HEK293 (cell line): ENCODE measurements around the gene SECTM1.
A peak's percentile ranks its signal among the peaks of the same experiment; 100 is the strongest.

Experiments
- CTCF ChIA-PET: fragments of 350-600 bp; formaldehyde crosslinking; extraction: SDS; loops from one replicate; lab custom pipeline; 2021; ENCODE audit warnings: antibody characterized with exemption; lab: Yijun Ruan, JAX
- POLR2A ChIA-PET: fragments of 300-600 bp; formaldehyde crosslinking; extraction: SDS; loops from one replicate; lab custom pipeline; 2020; ENCODE audit warnings: antibody characterized with exemption, inconsistent platforms; lab: Yijun Ruan, JAX
- H3K27ac ChIP-seq: fragments of 200-500 bp; sonication (Bioruptor generic); 2 replicates; pipeline ENCODE4 v1.5.1; 2014; ENCODE audit warnings: low read depth, low read length, control low read depth, inconsistent platforms; ENCODE audit errors: extremely low read depth
- H3K36me3 ChIP-seq, 2 experiments: fragments of 200-500 bp in 1 of 2; sonication (Bioruptor generic) in 1 of 2; 1 replicate in 1 of 2; 2 replicates in 1 of 2; pipeline ENCODE4 v1.5.1; 2014 to 2017; ENCODE audit warnings: inconsistent platforms in 2 of 2, low read length in 2 of 2; ENCODE audit not compliant: control insufficient read depth in 2 of 2, insufficient read depth in 1 of 2
- H3K4me1 ChIP-seq: fragments of 200-500 bp; sonication (Bioruptor generic); 2 replicates; pipeline ENCODE4 v1.5.1; 2014; ENCODE audit warnings: mild to moderate bottlenecking, low read length, inconsistent platforms; ENCODE audit not compliant: control insufficient read depth, insufficient read depth
- H3K4me3 ChIP-seq: 2 replicates; pipeline ENCODE4 v1.5.1; 2011; ENCODE audit warnings: low read depth, mild to moderate bottlenecking, control low read depth, low read length, moderate library complexity
- H3K9me3 ChIP-seq: fragments of 200-500 bp; sonication (Bioruptor generic); 2 replicates; pipeline ENCODE4 v1.5.1; 2014; ENCODE audit warnings: low read depth, low read length, inconsistent platforms; ENCODE audit not compliant: control insufficient read depth, insufficient read depth
- CTCF ChIP-seq: fragments of 450-650 bp; formaldehyde crosslinking; IDR thresholded peaks from 2 replicates; pipeline ENCODE4 v1.5.1; 2016; ENCODE audit warnings: missing biosample characterization, missing genetic modification characterization
- IKZF3 ChIP-seq: fragments of 450-650 bp; IDR thresholded peaks from 2 replicates; pipeline ENCODE4 v1.5.0; 2018; ENCODE audit warnings: missing biosample characterization, mild to moderate bottlenecking, missing genetic modification characterization, moderate library complexity
- KLF10 ChIP-seq: fragments of 450-650 bp; IDR thresholded peaks from 2 replicates; pipeline ENCODE4 v1.5.1; 2018; ENCODE audit warnings: missing biosample characterization, mild to moderate bottlenecking, missing genetic modification characterization
- KLF16 ChIP-seq: fragments of 450-650 bp; formaldehyde crosslinking; IDR thresholded peaks from 2 replicates; pipeline ENCODE4 v1.5.1; 2017; ENCODE audit warnings: missing biosample characterization, missing genetic modification characterization
- MEIS1 ChIP-seq: sonication (generic); formaldehyde crosslinking; IDR thresholded peaks from 2 replicates; pipeline ENCODE4 v1.8.1; 2022; ENCODE audit warnings: missing genetic modification reagents, mild to moderate bottlenecking, borderline replicate concordance
- OSR2 ChIP-seq: fragments of 450-650 bp; formaldehyde crosslinking; IDR thresholded peaks from 2 replicates; pipeline ENCODE4 v1.5.1; 2016; ENCODE audit warnings: missing biosample characterization, missing genetic modification characterization
- SCRT2 ChIP-seq: fragments of 450-650 bp; formaldehyde crosslinking; IDR thresholded peaks from 2 replicates; pipeline ENCODE4 v1.5.1; 2016; ENCODE audit warnings: missing biosample characterization, missing genetic modification characterization
- TCF7L2 ChIP-seq: IDR thresholded peaks from 2 replicates; pipeline ENCODE4 v1.6.1; 2011; ENCODE audit warnings: low read depth, mild to moderate bottlenecking, inconsistent platforms, low read length, moderate library complexity, borderline replicate concordance
- TRIM28 ChIP-seq: IDR thresholded peaks from 2 replicates; pipeline ENCODE4 v1.6.1; 2011; ENCODE audit warnings: low read length, control low read depth, borderline replicate concordance
- ZBTB49 ChIP-seq: fragments of 450-650 bp; formaldehyde crosslinking; IDR thresholded peaks from 2 replicates; pipeline ENCODE4 v1.5.1; 2016; ENCODE audit warnings: missing biosample characterization, missing genetic modification characterization, low read depth
- ZEB2 ChIP-seq: fragments of 450-650 bp; formaldehyde crosslinking; IDR thresholded peaks from 2 replicates; pipeline ENCODE4 v1.5.1; 2016; ENCODE audit warnings: missing biosample characterization, missing genetic modification characterization
- ZFHX2 ChIP-seq: fragments of 450-650 bp; formaldehyde crosslinking; conservative IDR thresholded peaks from 2 replicates; pipeline ENCODE4 v1.5.1; 2016; ENCODE audit warnings: missing biosample characterization, missing genetic modification characterization
- ZFP69B ChIP-seq: fragments of 450-650 bp; formaldehyde crosslinking; IDR thresholded peaks from 2 replicates; pipeline ENCODE4 v1.5.1; 2016; ENCODE audit warnings: missing biosample characterization, missing genetic modification characterization
- ZNF184 ChIP-seq: fragments of 450-650 bp; IDR thresholded peaks from 2 replicates; pipeline ENCODE4 v1.5.1; 2018; ENCODE audit warnings: missing biosample characterization, mild to moderate bottlenecking, missing genetic modification characterization
- ZNF221 ChIP-seq: fragments of 450-650 bp; formaldehyde crosslinking; IDR thresholded peaks from 2 replicates; pipeline ENCODE4 v1.5.1; 2017; ENCODE audit warnings: missing biosample characterization, missing genetic modification characterization, borderline replicate concordance
- ZNF223 ChIP-seq: fragments of 450-650 bp; formaldehyde crosslinking; IDR thresholded peaks from 2 replicates; pipeline ENCODE4 v1.5.1; 2016; ENCODE audit warnings: missing biosample characterization, missing genetic modification characterization
- ZNF239 ChIP-seq: fragments of 450-650 bp; formaldehyde crosslinking; IDR thresholded peaks from 2 replicates; pipeline ENCODE4 v1.5.1; 2016; ENCODE audit warnings: missing biosample characterization, missing genetic modification characterization
- ZNF311 ChIP-seq: fragments of 450-650 bp; formaldehyde crosslinking; IDR thresholded peaks from 2 replicates; pipeline ENCODE4 v1.5.1; 2017; ENCODE audit warnings: missing biosample characterization, missing genetic modification characterization, borderline replicate concordance
- ZNF341 ChIP-seq: fragments of 450-650 bp; formaldehyde crosslinking; IDR thresholded peaks from 2 replicates; pipeline ENCODE4; 2016; ENCODE audit warnings: low read depth, missing biosample characterization, missing genetic modification characterization
- ZNF362 ChIP-seq: fragments of 450-650 bp; formaldehyde crosslinking; IDR thresholded peaks from 2 replicates; pipeline ENCODE4 v1.5.1; 2016; ENCODE audit warnings: missing biosample characterization, missing genetic modification characterization
- ZNF366 ChIP-seq: fragments of 450-650 bp; formaldehyde crosslinking; conservative IDR thresholded peaks from 2 replicates; pipeline ENCODE4 v1.5.1; 2016; ENCODE audit warnings: missing biosample characterization, missing genetic modification characterization
- ZNF510 ChIP-seq: fragments of 450-650 bp; formaldehyde crosslinking; IDR thresholded peaks from 2 replicates; pipeline ENCODE4 v1.5.1; 2018; ENCODE audit warnings: mild to moderate bottlenecking, missing genetic modification characterization, missing biosample characterization; ENCODE audit not compliant: insufficient replicate concordance
- ZNF571 ChIP-seq: fragments of 450-650 bp; formaldehyde crosslinking; IDR thresholded peaks from 2 replicates; pipeline ENCODE4 v1.5.0; 2017; ENCODE audit warnings: missing biosample characterization, missing genetic modification characterization
- ZNF585B ChIP-seq: fragments of 450-650 bp; formaldehyde crosslinking; IDR thresholded peaks from 2 replicates; pipeline ENCODE4 v1.5.1; 2016; ENCODE audit warnings: missing biosample characterization, missing genetic modification characterization
- ZNF629 ChIP-seq: fragments of 450-650 bp; formaldehyde crosslinking; IDR thresholded peaks from 2 replicates; pipeline ENCODE4 v1.5.1; 2017; ENCODE audit warnings: missing biosample characterization, missing genetic modification characterization
- ZNF645 ChIP-seq: fragments of 450-650 bp; formaldehyde crosslinking; IDR thresholded peaks from 2 replicates; pipeline ENCODE4; 2016; ENCODE audit warnings: missing biosample characterization, missing genetic modification characterization
- ZNF660 ChIP-seq: fragments of 450-650 bp; IDR thresholded peaks from 2 replicates; pipeline ENCODE4 v1.5.1; 2018; ENCODE audit warnings: missing biosample characterization, mild to moderate bottlenecking, missing genetic modification characterization
- ZNF664 ChIP-seq: fragments of 450-650 bp; formaldehyde crosslinking; IDR thresholded peaks from 2 replicates; pipeline ENCODE4 v1.5.1; 2016; ENCODE audit warnings: missing biosample characterization, missing genetic modification characterization
- ZNF670 ChIP-seq: fragments of 450-650 bp; formaldehyde crosslinking; IDR thresholded peaks from 2 replicates; pipeline ENCODE4 v1.5.1; 2016; ENCODE audit warnings: missing biosample characterization, missing genetic modification characterization, low read depth
- ZNF677 ChIP-seq: fragments of 450-650 bp; IDR thresholded peaks from 2 replicates; pipeline ENCODE4 v1.5.0; 2018; ENCODE audit warnings: missing biosample characterization, mild to moderate bottlenecking, missing genetic modification characterization, moderate library complexity
- ZNF76 ChIP-seq: fragments of 450-650 bp; formaldehyde crosslinking; IDR thresholded peaks from 2 replicates; pipeline ENCODE4; 2016; ENCODE audit warnings: low read depth, missing biosample characterization, missing genetic modification characterization, borderline replicate concordance
- ZNF791 ChIP-seq: fragments of 450-650 bp; formaldehyde crosslinking; IDR thresholded peaks from 2 replicates; pipeline ENCODE4 v1.5.1; 2016; ENCODE audit warnings: missing biosample characterization, missing genetic modification characterization

Gene SECTM1

GRCh38 chr17:82350182-82351030 is 16.8 kb upstream of the SECTM1 start:
- ChIA-PET CTCF (interaction anchor here (0.5 to 3.2 kb wide), 34 partner anchors 8 to 746 kb away, joined by 3 to 15 read pairs (median 3); partner anchors contain the start of gene HEXD), POLR2A (interaction anchor here (0.6 kb wide), 1 partner anchor 20 kb away, joined by 3 read pairs; no protein-coding TSS in a partner anchor)
- Histone ChIP-seq H3K36me3 (no peaks in the 10 kb centered on the region), H3K27ac (no peak overlapping the region), H3K9me3 (no peaks in the 10 kb centered on the region), H3K4me3 (no peak overlapping the region), H3K4me1 (no peaks in the 10 kb centered on the region)
- TF ChIP-seq CTCF (tag by site-specific recombination) (peak; percentile 11; the same call in 1 of the 2 replicates), ZNF341 (tag by site-specific recombination) (peak; percentile 41), ZNF76 (no peak)

GRCh38 chr17:82349287-82349701 is 15.7 kb upstream of the SECTM1 start:
- POLR2A ChIA-PET: no interaction called here
- CTCF ChIA-PET: interaction anchor here (0.6 to 2.4 kb wide), 13 partner anchors 9 to 431 kb away, joined by 3 to 10 read pairs (median 4); no protein-coding TSS in a partner anchor
- no peaks in the 10 kb centered on the region for H3K4me1 ChIP-seq

GRCh38 chr17:82348866-82349265 is 15.3 kb upstream of the SECTM1 start:
- no peak overlapping the region for H3K4me3 ChIP-seq
- no peak for TF ChIP-seq ZFHX2 (tag by site-specific recombination)
- no peak for TF ChIP-seq ZNF184 (tag by site-specific recombination)
- TF ChIP-seq ZNF629: no peak
- TF ChIP-seq KLF16 (tag by site-specific recombination): no peak
- TF ChIP-seq ZNF670: no peak
- no peak for TF ChIP-seq ZNF221 (tag by site-specific recombination)
- TF ChIP-seq TRIM28: no peak
- TF ChIP-seq ZNF791: no peak
- TF ChIP-seq ZNF366 (tag by site-specific recombination): no peak
- no peak for TF ChIP-seq OSR2
- TF ChIP-seq ZBTB49: no peak
- TF ChIP-seq SCRT2 (tag by site-specific recombination): no peak
- no peaks in the 10 kb centered on the region for H3K4me1 ChIP-seq
- CTCF ChIA-PET: interaction anchor here (1.3 kb wide), 1 partner anchor 112 kb away, joined by 3 read pairs; no protein-coding TSS in a partner anchor
- POLR2A ChIA-PET: no interaction called here
- no peaks in the 10 kb centered on the region for H3K36me3 ChIP-seq
- H3K27ac ChIP-seq: no peak overlapping the region
- no peaks in the 10 kb centered on the region for H3K9me3 ChIP-seq

More at GRCh38 chr17:82349287-82349701, 15.7 kb upstream of the SECTM1 start:
- H3K9me3 ChIP-seq: no peaks in the 10 kb centered on the region
- no peak overlapping the region for H3K27ac ChIP-seq
- no peak for TF ChIP-seq ZNF362
- TF ChIP-seq ZNF311 (tag by site-specific recombination): no peak
- TF ChIP-seq ZNF645 (tag by site-specific recombination): no peak
- no peak for TF ChIP-seq ZNF664 (tag by site-specific recombination)
- TF ChIP-seq ZFP69B: no peak
- no peak for TF ChIP-seq ZNF510 (tag by site-specific recombination)
- no peak for TF ChIP-seq ZNF677 (tag by site-specific recombination)
- TF ChIP-seq ZNF660: no peak
- TF ChIP-seq TCF7L2: no peak
- no peak for TF ChIP-seq ZEB2 (tag by site-specific recombination)
- no peak for TF ChIP-seq IKZF3
- no peak for TF ChIP-seq ZNF223 (tag by site-specific recombination)
- no peak for TF ChIP-seq MEIS1 (CRISPR knock-in tag)
- no peak for TF ChIP-seq KLF10 (tag by site-specific recombination)
- TF ChIP-seq ZNF585B (tag by site-specific recombination): no peak
- TF ChIP-seq ZNF239: no peak
- TF ChIP-seq ZNF571 (tag by site-specific recombination): no peak
- no peaks in the 10 kb centered on the region for H3K36me3 ChIP-seq
- no peak overlapping the region for H3K4me3 ChIP-seq
